EH (cell line): ENCODE data around the gene RB1.
A peak's percentile ranks its signal among the peaks of the same experiment; 100 is the strongest.
"Not testable (repeated sequence)": the region's sequence is repeated elsewhere in the genome, so short reads cannot be mapped to it uniquely, and the experiment has no call there.

Experiments
- DNase-seq: peaks from one replicate; pipeline ENCODE4 v3.0.0-alpha.2; 2015; ENCODE audit warnings: low read depth

Gene RB1

GRCh38 chr13:48297131-48297786 is 6.3 kb upstream of the RB1 start:
- no peak for DNase-seq

- DNase-seq: no peak
These were observed 4.0 kb upstream of the RB1 start for GRCh38 chr13:48299591-48299990.

- DNase-seq: no peak
These were observed 636 bp upstream of the RB1 start for GRCh38 chr13:48302871-48303358.

GRCh38 chr13:48304143-48304876 is 759 bp downstream of the RB1 start:
- DNase-seq: peak; percentile 71

- DNase-seq: no peak
These were observed 7.7 kb downstream of the RB1 start for GRCh38 chr13:48311223-48311622.

- no peak for DNase-seq
These were observed 12.6 kb downstream of the RB1 start for GRCh38 chr13:48315969-48316650.

- DNase-seq: no peak
These were observed 13.4 kb downstream of the RB1 start for GRCh38 chr13:48316826-48317510.

GRCh38 chr13:48317511-48318376 is 14.2 kb downstream of the RB1 start:
- no peak for DNase-seq

- no peak for DNase-seq
These were observed 14.8 kb downstream of the RB1 start for GRCh38 chr13:48318377-48318811.

GRCh38 chr13:48318821-48319511 is 15.4 kb downstream of the RB1 start:
- DNase-seq: no peak

GRCh38 chr13:48319531-48320398 is 16.2 kb downstream of the RB1 start:
- no peak for DNase-seq

- DNase-seq: no peak
These were observed 16.8 kb downstream of the RB1 start for GRCh38 chr13:48320399-48320790.

- no peak for DNase-seq
These were observed 17.4 kb downstream of the RB1 start for GRCh38 chr13:48320891-48321510.

- DNase-seq: no peak
These were observed 18.7 kb downstream of the RB1 start for GRCh38 chr13:48322294-48322693.

GRCh38 chr13:48333976-48334375 is 30.4 kb downstream of the RB1 start:
- peak; percentile 24 for DNase-seq

GRCh38 chr13:48334534-48335127 is 31.1 kb downstream of the RB1 start:
- peak; percentile 57 for DNase-seq

GRCh38 chr13:48339198-48339597 is 35.6 kb downstream of the RB1 start:
- DNase-seq: not testable (repeated sequence)

GRCh38 chr13:48344264-48344663 is 40.7 kb downstream of the RB1 start:
- no peak for DNase-seq

GRCh38 chr13:48346583-48346982 is 43.0 kb downstream of the RB1 start:
- DNase-seq: no peak
